Right forelimb (tissue), 1 donor: ENCODE data around the gene DLX2.

Experiments
- DNase-seq: peaks from one replicate; pipeline ENCODE4 v3.0.0-alpha.2; 2018

DLX2 gene

GRCh38 chr2:172107690-172108586 is 5.2 kb upstream of the DLX2 start:
- no peak for DNase-seq

- peak; percentile 51 for DNase-seq
These were observed 3.6 kb upstream of the DLX2 start for GRCh38 chr2:172106108-172106961.

DNA sequence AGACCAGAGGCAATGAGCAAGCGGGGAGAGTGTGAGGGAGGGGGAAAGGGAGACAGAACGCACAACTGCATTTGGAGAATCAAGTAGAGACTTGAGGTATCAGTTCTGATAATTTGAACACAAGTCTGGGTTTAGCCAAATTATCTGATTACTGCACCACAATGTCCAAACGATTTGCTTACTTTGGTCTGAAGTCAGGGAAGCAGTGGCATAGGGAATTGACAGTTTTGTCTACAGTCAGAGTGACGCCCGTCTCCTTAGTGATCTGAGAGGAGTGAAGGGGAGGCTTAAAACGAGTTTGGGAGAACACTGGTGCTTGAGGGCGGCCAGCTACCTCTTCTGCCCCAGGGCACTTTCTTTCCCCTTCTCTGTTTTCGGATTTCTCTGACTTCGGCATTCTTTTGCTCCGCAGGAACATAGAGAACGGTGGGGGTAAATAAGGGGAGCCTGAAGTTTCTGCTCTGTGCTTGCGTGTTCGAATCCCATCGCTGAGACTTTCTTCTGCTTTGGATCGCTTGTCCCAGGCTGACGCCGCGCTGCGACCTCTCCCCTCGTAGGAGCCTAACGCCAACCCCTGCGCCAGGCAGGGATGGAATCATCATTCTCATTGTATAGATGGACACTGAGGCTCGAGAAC is 2.9 kb upstream of the DLX2 start:
- DNase-seq, result no peak

GRCh38 chr2:172103471-172104272 is 972 bp upstream of the DLX2 start:
- peak; percentile 90 for DNase-seq

DNA sequence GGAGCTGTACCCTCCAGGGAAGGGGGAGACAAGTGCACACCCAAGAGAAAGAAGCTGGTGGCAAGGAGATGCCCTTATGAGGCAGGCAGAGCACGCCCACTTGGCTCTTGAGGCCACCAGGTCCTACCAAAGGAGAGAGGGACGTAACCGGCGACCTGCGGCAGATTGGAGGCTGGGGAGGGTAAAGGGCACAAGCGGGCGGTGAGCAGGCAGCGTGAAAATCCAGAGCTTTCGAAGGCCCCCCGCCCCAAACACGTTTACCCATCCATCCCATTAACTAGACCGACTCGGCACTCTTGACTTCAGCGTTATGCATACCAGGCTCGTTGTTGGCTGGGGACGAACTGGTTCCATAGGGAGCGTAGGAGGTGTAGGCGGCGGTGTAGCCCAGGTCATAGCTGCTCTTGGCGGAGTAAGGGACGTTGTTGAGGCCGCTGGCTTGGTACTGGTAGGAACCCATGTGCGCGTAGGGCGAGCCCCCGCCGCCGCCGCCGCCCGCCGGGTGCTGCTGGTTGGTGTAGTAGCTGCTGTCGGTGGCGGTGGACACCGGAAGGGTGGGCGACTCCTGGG is 794 bp downstream of the DLX2 start:
- DNase-seq, result peak; percentile 50

DNA sequence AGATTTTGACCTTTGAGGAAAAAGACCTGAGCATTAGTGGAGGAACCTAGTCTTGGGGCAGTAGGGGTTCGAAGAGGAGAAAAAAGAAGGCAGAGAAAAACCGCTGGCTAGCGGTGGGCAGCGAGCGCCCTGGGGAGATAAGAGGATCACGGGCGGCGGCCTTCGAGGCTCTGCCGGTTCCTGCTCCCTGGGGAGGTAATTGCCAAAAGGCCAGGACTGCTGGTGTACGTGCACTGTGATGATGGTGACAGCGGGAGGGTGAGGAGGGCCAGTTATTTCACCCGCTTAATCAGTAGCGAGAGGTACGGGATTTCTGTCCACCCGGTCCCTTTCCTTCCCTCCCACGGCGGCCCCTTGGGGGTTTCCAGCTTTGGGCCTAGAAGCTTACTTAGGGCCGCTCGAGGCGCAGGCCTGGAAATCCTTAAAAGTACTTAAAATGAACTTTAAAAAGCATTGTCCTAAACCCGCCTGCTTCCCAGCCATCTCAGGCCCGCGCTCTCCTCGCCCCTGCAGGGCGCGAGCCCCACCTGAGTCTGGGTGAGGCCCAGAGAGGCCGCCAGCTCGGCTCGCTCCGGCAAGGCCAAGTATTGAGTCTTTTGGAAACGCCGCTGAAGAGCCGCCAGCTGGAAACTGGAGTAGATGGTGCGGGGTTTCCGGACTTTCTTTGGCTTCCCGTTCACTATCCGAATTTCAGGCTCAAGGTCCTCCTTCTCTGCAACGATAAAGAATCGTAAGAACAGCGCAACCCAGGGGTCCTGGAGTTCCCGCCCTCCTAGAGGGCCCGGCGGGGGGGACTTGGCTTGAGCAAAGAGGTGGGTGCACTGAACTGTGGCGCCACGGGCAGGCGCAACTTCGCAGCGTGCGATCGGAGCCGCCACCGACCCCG is 1.5 kb downstream of the DLX2 start:
- peak; percentile 52 for DNase-seq

DNA sequence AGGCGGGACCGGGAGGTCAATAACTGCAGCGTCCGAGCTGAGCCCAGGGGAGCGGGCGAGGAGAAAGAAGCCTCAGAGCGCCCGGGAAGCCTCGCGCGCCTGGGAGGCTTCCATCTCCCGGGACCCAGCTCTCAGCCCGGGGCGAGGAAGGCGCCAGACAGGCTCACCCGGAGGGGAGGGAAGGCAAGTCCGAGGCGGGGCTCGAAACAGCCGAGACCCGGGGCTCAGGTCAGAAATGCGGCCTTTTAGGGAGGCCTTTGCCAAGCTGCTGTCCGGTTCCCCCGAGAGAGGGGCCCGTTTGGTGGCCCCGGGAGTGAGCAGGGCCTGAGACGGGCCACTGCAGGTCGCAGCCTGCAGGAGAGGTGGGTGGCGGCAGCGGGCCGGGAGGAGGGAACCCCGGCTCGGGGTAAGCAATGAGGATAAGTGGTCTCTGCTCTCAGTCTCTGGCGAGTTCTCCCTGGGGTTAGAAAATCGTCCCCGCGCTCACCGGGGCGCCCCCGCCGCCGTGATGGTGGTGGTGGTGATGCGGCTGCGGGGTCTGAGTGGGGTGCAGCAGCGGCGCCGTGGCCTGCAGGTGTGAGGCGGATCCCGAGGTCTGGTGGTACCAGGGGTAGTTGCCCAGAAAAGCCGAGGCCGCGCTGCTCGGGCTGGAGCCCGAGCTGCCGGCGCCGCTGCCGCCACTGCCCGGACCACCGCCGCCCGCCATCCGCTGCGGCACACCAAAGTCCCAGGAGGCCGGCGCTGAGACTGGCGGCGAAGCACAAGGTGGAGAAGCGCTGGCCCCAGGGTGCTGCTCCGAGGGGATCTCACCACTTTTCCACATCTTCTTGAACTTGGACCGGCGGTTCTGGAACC is 2.4 kb downstream of the DLX2 start:
- DNase-seq, result no peak

GRCh38 chr2:172099472-172100079 is 3.1 kb downstream of the DLX2 start:
- no peak for DNase-seq

DNA sequence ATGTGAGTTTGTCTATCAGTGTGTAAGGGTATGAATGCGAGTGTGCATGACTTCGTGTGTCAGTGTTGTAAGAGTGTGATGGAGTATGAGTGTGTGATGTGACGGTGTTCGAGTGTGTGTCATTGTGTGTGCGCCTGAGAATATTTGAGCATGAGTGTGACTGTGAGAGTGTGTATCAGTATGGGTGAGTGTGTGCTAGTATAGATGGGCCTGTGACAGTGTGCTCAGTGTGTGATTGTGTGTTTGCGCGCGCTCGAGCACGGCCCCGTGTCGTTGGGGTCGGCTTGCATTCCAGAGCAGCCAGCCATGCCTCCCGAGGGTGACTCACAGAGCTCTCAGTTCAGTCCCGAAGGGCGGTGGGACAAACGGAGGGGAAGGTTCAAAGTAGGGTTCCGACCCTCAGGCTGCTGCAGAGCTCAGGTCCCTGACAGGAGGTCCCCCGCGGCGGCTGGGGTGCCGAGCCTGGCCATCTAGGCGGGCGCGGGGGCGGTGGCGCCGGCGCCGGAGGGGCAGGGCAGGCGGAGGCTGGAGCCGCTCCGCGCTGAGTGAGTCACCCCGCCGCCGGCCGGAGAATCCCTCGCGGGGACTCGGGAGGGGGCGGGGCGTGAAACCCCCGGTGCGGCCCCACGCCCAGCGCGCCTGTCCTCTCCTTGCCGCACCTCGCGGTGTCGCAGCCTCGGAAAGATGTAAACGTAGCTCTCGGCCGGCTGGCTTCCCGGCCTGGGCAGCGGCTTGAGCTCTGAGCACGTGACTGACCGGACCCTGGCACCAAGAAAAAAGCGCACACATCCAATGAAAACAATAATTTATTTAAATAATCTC is 3.8 kb downstream of the DLX2 start:
- DNase-seq, result peak; percentile 67

GRCh38 chr2:172098287-172098649 is 4.4 kb downstream of the DLX2 start:
- DNase-seq, result no peak

- no peak for DNase-seq
These were observed 5.1 kb downstream of the DLX2 start for GRCh38 chr2:172097557-172098131.

GRCh38 chr2:172096626-172097547 is 5.8 kb downstream of the DLX2 start:
- DNase-seq, result peak; percentile 62

GRCh38 chr2:172095905-172096625 is 6.6 kb downstream of the DLX2 start:
- peak; percentile 56 for DNase-seq

GRCh38 chr2:172095146-172095904 is 7.4 kb downstream of the DLX2 start:
- DNase-seq, result peak; percentile 74

DNA sequence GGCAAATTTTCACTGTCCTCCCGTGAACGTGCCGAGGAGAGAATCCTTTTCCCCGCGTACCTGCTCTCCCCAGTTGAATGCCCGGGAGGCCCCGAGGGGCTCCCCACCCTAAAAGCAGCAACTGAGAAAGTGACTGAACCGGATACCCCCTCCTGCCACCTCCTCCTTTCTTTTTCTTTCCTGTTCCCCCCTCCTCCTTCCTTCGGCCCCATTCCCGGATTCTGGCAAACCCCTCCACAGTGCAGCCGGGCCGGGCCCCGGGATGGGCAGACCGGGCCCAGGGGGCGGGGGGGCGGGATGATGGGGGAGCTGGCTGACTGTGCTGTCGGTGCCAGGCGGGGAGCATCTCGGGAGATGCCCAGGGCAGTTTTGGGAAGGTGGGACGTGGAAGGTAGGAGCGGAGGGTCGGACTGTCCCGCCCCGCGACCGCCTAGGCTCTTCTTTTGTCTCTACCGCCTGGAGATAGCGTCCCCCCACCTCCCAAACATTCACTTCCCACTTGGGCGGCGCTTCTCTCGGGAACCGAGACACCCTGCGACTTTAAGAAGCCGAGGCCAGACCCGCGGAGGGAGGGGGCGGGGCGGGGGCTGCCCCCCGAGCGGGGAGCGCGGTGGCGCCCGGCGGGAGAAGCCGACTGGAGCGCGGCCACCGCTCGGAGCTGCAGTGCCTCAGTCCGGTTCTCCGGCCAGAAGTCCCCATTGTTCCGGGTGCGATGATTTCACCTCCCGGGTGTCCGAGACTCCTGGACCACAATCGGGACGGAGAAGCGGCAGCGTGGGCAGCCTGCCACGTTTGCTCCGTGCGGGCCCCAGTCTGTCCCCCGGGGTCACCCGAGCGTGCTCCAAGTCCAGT is 8.2 kb downstream of the DLX2 start:
- DNase-seq, result no peak
